Measurements from ENCODE around the gene FNDC1. TPM values are rescaled to one million over a fixed set of nuclear protein-coding genes. Genes with fewer than 3 reads are reported as not detected.

The FNDC1 gene
- total RNA-seq, 4 donors from 2014 or later: 0.30 to 1.3 TPM; not detected in 2

GRCh38 chr6:159161839-159162238, 7.4 kb upstream of the FNDC1 start:
- no peak overlapping the region for H3K4me3 ChIP-seq (ENCODE audit: low read depth, poor library complexity, severe bottlenecking)
- TF ChIP-seq CTCF (IDR thresholded peaks at IDR 0.05) (no peak), POLR2A (IDR thresholded peaks at IDR 0.05) (no peak)
- 50 to 80% methylated on average over 3 of the region's 3 CpGs for WGBS, 2 donors
- intact Hi-C loops (cut with DNase I; ENCODE audit: low total_unique reads): no loop called here
- DNase-seq (ENCODE audit: low spot score in 2 of 2): no peak

- DNase-seq (ENCODE audit: low spot score in 2 of 2): no peak
- intact Hi-C loops (cut with DNase I; ENCODE audit: low total_unique reads): no loop called here
Observed at GRCh38 chr6:159163901-159164370, 5.3 kb upstream of the FNDC1 start.

GRCh38 chr6:159168536-159169192, 536 bp upstream of the FNDC1 start:
- WGBS, 2 donors: 20 to 21% methylated on average over 36 to 43 of the region's 43 CpGs
- H3K4me3 ChIP-seq (ENCODE audit: low read depth, poor library complexity, severe bottlenecking): no peak overlapping the region
- intact Hi-C loops (cut with DNase I; ENCODE audit: low total_unique reads): no loop called here
- TF ChIP-seq CTCF (IDR thresholded peaks at IDR 0.05) (no peak), POLR2A (IDR thresholded peaks at IDR 0.05) (no peak)
- DNase-seq (ENCODE audit: low spot score in 2 of 2): no peak

More at GRCh38 chr6:159163901-159164370, 5.3 kb upstream of the FNDC1 start:
- TF ChIP-seq CTCF (IDR thresholded peaks at IDR 0.05) (no peak), POLR2A (IDR thresholded peaks at IDR 0.05) (no peak)
- no peak overlapping the region for H3K4me3 ChIP-seq (ENCODE audit: low read depth, poor library complexity, severe bottlenecking)
- WGBS, 2 donors: 47 to 50% methylated on average over 5 of the region's 5 CpGs

GRCh38 chr6:159169557-159170332, 545 bp downstream of the FNDC1 start:
- peak overlapping the region; percentile 7 for H3K4me3 ChIP-seq (ENCODE audit: low read depth, poor library complexity, severe bottlenecking)
- intact Hi-C loops (cut with DNase I; ENCODE audit: low total_unique reads): loop anchor here (10.0 kb wide), 1 partner anchor 485 kb away; no protein-coding TSS in a partner anchor
- 2% methylated on average over 48 to 63 of the region's 87 CpGs for WGBS, 2 donors
- DNase-seq (ENCODE audit: low spot score in 2 of 2): no peak
- TF ChIP-seq POLR2A (IDR thresholded peaks at IDR 0.05) (no peak), CTCF (IDR thresholded peaks at IDR 0.05) (no peak)

GRCh38 chr6:159170333-159170672, 1.1 kb downstream of the FNDC1 start:
- no peak overlapping the region for H3K4me3 ChIP-seq (ENCODE audit: low read depth, poor library complexity, severe bottlenecking)
- 8% methylated on average over 7 of the region's 7 CpGs for WGBS, 2 donors
- no peak for DNase-seq (ENCODE audit: low spot score in 2 of 2)
- intact Hi-C loops (cut with DNase I; ENCODE audit: low total_unique reads): loop anchor here (10.0 kb wide), 1 partner anchor 484 kb away; no protein-coding TSS in a partner anchor
- no peak for TF ChIP-seq POLR2A (IDR thresholded peaks at IDR 0.05)
- no peak for TF ChIP-seq CTCF (IDR thresholded peaks at IDR 0.05)

Data from lower leg skin (tissue), 4 donors.